GM19467 (cell line): ENCODE results near the gene CCL20.

Experiments used
- ATAC-seq: cut with Tn5 transposase; IDR thresholded peaks from one replicate; pipeline ENCODE4 v1.9.1; 2021; ENCODE audit warnings: mild to moderate bottlenecking, moderate library complexity; ENCODE audit not compliant: unreplicated experiment

CCL20 gene

DNA sequence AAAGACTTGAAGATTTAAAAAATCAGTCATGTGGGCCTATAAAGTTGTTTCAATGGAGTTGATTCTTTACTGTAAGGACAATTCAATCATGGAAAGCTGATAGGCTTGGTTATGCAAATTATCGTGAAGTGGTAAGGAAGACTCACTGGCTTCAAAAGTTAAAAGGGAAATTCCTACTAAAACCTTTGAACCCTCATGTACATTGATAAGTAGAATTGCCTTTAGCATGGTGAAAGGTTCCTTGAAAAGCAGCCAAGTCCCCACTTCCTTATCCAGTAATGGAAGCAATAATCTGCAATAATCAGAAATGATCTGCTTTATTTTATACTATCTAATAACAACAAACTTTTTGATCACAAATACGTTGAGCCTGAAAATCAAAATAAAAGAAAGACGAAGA lies 14.4 kb upstream of the CCL20 start:
- no peak for ATAC-seq

DNA sequence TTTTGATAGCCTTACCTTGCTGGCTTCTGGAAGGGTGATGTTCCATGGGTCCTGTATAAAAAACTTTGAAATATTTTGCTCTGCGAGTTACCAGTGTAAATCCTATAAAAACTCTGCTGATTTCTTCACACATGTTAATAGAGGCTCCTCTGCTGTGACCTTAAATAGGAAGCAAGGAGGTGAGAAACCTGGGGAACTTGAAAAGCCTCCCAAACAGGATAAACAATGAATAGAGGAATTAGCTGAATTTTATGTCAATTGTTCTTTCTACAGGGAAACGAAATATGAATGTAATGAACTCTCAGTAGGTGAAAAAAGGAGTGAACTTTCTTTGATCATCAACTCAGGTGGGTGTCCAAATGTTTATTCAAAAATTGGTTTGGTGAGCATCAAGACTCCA lies 10.8 kb upstream of the CCL20 start:
- ATAC-seq = no peak

DNA sequence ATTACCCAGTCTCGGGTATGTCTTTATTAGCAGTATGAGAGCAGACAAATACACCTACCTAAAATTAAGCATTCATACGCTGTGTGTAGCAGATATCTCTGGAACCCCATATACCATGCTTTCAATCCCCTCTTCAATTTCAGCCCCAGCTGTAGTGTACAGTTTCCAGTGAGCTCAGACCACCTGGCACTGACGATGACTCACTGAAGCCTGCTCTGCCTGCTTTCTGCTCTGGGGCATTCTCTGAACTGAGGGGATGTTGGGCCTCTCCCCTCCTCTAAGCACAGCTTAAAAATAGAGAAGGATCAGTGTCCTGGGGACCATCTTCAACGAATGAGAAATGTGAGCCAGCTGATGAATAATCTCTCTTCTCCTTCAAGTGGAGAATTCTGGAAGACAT lies 8.7 kb upstream of the CCL20 start:
- ATAC-seq = no peak

DNA sequence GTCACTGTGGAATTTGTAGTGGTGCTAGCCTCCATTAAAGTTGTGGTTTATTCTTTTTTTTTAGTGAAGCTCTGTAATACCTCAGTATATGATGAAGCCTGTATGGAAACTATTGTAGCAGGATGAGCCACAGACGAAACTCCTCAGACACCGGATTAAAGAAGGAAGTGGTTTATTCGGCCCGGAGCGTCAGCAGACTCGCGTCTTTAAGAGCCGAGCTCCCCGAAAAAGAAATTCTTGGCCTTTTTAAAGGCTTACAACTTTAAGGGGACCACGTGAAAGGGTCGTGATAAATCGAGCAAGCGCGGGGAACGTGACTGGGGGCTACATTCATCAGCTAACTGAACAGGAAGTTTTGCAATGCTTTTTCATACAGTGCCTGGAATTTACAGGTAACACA lies 8.1 kb upstream of the CCL20 start:
- no peak for ATAC-seq

DNA sequence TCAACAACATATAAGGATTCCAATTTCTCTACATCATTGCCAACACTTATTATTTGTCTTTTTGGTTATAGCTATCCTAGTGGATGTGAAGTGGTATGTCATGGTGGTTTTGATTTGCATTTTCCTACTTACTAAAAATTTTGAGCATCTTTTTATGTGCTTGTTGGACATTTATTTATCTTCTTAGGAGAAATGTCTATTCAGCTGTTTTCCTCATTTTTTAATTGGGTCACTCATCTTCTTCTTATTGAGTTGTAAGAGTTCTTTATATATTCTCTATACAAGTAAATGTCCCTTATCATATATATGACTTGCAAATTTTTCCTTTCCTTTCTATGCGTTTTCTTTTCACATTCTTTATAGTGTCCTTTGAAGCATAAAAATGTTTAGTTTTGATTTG lies 4.7 kb upstream of the CCL20 start:
- no peak for ATAC-seq

DNA sequence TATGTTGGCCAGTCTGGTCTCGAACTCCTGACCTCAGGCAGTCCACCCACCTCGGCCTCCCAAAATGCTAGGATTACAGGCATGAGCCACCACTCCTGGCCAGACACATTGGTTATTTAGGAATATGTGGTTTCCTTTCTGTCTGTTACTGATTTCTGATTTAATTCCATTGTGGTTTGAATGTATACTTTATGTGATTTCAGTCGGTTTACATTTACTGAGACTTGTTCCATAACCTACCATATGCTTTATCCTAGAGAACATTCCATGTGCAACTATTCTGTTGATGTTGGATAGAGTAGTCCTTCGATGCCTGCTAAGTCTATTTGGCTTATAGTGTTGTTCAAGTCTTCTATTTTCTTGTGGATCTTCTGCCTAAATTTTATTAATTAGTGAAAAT lies 1.6 kb upstream of the CCL20 start:
- ATAC-seq = no peak

DNA sequence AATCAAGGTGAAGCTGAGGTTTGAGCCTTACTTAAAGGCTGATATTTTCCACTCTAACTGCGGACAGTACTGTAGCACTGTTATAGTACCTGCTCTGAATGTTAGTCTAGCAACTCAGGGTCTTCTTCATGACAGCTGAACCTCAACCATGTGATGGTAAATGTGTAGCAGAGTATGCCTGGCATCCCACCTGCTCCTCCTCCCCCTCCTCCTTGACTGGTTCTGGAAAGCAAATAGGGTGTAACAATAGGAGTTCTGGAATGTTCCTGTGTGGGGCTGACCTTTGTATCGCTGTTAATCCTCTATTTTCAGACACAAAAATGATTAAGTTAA lies 447 bp upstream of the CCL20 start:
- ATAC-seq = no peak

DNA sequence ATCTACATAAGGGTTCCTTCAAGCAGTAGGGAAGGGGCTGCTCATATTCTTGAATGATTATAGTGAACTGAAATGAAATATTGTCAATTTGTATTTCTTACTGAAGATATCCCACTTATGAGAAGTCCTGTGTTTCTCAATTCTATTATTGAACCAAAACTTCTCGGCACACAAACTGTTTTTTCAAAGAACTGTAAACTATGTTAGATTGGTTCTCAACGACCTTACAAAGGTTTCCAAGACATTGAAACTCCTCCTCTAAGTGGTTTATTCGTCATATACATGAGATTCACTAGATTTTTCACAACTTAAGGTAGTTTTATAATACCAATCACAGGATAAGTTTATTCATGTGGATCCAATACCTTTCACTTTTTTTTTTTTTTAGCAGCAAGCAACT lies 1.4 kb downstream of the CCL20 start:
- no peak for ATAC-seq

DNA sequence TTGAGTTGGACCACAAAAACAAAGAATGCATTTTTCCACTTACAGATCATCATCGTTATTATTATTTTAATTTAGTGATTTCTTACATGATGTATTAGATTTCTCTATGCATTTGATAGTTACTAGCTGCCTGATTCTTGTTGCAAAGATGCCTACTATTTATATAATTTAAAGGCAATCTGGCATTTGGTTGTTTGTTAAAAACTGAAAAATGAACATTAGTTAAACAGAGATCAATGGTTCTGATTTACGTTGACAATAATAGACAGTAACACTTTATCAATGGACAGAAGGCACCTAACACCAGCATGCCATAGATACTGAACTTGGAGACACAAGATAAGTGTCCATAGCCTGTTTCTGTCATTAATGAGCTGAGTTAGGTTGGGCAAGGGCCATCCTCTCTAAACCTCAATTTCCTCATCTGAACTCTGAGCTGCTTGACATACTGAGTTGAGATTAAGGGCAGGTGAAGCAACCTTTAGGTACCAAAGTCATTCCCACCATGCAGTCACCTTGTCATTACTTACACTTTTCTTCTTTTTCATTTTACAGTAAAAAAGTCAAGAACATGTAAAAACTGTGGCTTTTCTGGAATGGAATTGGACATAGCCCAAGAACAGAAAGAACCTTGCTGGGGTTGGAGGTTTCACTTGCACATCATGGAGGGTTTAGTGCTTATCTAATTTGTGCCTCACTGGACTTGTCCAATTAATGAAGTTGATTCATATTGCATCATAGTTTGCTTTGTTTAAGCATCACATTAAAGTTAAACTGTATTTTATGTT lies 3.1 kb downstream of the CCL20 start:
- ATAC-seq = no peak

DNA sequence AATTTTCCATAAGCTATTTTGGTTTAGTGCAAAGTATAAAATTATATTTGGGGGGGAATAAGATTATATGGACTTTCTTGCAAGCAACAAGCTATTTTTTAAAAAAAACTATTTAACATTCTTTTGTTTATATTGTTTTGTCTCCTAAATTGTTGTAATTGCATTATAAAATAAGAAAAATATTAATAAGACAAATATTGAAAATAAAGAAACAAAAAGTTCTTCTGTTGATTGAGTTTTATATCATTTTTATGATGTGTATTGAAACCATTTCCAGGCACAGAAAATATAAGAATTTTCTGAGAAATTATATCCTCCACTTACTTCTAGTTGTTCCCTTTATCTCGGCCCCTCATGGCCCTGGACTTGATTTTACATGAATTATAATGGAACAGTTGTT lies 3.7 kb downstream of the CCL20 start:
- no peak for ATAC-seq

DNA sequence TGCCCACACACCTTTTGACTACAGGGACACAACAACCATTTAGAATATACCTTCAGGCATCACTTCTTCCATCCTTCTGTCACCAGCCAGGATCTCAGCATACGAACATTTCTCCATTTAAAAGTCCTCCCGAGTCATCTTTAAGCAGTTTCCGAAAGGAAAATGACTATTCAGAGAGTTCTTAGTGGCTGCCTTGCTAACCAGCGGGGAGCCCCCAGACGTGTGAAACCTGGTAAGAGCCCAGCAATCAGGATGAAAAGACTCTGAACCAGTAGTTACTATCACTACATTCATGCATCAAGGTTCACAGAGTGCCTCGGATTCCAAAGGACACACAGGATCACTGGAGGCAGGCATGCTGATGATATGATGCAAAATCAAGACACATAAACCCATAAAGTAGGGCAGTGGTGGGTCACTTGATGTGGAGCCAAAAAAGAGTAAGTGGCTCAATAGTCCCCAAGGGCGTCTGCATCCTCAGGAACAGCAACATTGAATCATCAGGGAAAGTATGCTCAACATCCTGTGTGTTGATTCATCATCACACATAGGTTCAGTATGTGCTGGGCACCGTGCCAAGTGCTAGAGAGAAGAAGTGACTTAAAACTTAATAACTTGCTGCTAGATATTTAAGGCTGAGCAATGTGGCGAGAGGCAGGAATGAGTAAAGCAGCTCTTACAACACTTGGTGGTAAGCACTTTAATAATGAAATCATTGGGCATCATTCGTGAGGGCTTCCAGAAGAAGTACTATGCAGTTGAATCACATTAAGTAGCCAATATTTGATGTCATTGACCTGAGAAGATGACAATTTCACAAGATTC lies 4.4 kb downstream of the CCL20 start:
- no peak for ATAC-seq

DNA sequence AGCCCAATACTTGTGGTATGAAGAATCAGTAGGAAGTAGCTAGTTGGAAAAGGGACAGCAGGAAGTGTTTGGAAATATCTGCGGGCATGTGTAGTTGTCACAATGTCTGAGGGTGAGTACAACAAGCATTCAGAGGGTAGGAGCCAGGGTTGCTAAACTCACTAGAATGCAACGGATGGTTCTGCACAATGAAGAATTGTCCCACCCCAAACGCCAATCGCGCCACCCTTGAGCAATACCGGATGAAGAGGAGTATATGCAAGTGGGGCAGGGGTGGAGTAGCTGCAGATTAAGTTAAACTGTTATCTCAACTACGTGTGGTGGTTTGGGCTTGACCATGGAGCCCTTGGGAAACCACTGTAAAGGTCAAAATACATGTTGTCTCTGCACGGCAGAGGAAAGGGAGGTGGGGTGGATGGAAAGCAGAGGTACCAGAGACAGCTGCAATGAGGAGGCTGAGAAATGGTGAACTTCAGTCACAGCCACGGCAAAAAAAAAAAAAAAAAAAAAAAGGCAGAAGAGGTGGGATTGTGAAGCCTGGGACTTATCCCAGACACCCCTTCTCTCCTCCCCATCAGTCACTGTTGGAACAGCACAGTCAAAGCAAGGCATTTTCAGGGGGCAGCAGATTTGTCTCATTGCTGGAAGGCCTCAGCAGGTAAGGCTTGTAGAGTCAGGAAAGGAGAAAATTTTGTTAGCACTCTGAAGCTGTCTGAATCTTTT lies 5.2 kb downstream of the CCL20 start:
- no peak for ATAC-seq

DNA sequence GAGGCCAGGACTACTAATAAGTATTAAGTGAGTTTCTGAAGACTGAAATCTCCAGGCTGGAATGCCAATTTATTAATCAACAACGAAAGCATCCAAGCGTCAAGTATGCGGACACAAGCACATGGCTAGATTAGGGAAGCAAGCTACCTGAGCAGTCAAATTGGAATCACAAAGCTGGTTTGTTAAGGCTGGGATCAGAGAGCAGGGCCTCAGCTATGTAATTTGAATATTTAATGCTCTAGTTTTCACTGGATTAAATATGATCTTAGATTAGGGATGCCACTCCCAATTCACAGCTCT lies 5.7 kb downstream of the CCL20 start:
- ATAC-seq = no peak

DNA sequence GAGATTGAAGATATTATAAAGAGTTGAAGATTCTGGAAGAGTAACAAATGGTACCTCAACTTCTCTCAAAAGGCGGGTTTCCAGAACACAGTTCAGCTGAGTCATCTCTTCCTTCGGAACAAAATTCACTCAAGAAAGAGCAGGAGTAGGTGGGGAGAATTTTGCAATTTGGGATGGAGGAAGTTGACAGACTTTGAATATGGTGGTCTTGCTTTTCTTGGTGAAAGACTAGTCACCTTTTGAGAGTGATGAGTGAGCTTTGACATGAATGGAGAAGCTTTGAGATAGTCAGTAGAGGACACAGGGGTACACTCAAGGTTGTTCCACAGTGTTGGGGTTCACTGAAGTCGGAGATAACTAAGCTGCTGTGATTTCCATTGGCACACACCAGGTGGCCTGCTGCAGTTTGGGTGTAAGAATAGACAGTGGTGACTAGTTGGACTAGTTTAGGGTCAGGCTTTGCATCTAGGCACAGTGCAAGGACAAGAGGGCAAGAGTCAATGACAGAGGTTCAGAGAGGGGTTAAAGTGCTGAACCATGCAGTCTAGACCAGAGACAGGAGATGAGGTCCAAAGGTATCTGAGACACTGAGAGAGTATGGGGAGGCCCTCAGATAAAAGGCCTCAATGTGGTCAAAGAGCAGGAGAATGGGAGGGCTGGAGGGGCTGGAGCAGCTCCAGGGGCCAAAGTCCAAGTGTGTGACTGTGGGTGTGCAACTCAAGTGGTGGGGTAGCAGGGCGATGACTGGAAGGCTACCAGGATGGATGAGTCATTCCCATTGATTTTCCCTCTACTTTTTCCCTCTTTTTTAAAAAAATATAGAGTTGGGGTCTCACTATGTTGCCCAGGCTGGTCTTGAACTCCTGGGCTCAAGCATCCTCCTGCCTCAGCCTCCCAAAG lies 7.7 kb downstream of the CCL20 start:
- no peak for ATAC-seq

DNA sequence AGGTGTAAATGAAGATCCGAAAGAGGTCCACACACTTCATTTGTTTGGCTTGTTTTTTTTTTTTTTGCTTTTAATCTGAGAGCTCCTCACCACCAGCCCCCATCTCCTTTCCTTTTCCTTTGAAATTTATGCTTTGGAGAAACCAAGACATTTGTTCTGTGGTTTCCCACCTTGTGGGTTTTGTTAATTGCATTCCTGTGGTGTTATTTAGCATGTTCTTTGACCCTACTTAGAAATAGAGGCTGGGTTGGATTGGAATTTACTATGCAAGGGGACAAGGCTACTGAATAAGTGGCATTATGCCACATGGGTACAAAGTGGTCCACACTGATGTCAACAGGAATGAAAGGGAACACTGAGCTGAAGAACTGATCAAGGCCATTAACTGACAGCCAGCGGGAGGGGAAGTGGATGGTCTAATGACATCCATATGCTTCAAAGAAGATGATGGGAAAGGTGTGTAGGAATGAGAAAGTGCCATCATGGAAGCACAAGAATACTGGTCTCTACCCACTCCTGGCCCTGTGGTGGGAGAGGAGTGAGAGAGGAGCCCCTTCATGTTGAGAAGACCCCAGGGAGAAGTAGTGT lies 8.9 kb downstream of the CCL20 start:
- ATAC-seq = no peak

DNA sequence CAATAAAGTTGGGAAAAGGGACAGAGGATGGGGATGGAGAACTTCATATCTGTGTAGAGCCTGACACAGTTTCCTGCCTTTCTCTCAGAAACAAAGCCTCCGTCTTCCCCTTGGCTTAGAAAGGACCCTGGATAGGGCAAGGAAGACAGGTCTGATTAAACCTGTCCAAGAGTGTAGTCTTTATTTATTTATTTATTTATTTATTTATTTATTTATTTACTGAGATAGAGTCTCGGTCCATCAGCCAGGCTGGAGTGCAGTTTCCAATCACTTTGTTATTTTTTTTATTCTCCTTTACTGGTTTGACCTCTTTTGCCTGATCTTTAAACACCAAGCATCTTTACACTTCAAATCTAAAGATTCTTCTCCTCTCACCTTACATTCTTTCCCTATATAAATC lies 10.3 kb downstream of the CCL20 start:
- ATAC-seq = no peak

DNA sequence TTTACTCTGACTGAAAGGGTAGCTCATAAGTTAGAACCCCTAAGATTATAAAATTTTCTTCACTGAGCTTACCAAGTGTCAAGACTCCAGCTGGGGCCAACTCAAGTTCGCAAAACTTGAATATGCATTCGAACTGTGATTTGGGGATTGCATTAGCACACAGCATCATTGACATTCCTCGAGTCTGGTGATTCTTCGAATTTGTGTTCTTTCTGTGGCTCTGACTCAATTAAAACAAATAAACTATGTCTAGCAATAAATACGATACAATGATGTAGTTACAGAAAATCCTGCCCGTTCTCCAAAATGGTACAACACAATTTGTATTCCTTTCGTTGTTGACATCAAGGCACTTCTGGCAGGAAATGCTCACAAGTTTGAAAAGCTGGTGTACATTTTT lies 11.1 kb downstream of the CCL20 start:
- no peak for ATAC-seq

DNA sequence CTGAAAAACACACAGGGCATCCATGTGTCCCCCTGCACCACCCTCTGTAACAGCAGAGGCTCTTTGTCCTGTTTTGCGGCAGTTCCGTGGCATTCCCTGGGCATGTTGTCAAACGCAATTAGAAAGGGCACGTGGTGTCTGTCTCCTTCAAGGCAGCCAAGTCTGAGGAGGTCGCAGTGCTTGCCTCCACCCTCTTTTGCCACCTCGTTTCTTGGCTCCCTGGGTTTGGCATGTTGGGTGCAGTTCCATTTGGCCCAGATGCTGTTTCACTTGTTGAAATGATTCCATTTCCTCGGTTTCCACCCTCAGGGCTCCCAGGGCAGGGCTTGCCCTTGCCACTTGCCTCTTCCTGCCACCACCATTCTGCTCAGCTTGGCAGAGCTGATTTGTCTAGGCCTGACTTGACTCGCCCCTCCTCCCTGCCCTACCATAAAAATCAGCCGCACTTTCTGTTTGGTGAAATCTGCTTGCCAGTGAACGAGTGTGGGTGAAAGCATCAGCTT lies 12.4 kb downstream of the CCL20 start:
- ATAC-seq = no peak

DNA sequence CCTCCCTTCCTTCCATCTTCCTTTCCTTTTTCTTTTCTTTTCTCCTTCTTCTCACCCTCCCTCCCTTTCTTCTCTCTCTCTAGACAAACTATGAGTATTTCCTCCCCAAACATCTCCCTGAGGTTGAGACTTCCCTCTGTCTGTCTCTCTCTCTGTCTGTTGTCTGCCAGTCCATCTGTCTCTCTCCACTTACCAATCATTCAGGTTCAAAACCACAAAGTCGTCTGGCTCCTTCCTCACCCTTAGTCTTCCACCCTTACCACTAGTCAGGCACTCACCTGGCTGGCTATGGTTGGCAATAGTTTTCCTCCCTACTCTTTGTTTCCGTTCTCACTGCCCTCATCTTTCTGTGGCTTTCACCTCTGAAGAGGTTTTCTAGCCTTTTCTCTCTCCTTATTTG lies 12.9 kb downstream of the CCL20 start:
- no peak for ATAC-seq

DNA sequence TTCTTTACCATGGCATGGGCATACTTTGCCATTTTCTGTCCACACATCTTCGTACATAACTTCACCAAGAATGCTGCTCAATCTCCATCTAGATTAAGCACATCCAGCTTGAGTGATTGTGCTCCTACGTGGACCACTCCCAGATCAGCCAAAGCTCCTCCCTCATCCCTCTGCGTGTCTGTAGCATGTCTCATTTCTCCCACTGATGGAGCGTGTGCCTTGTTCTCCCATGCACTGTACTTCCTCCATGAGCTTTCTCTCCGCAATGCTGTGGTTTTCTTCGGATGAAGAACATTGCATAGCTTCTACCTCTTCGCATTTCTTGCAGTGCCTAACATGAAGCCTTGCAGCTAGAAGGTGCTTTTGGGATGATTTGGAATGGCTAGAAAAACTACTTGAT lies 13.5 kb downstream of the CCL20 start:
- no peak for ATAC-seq

DNA sequence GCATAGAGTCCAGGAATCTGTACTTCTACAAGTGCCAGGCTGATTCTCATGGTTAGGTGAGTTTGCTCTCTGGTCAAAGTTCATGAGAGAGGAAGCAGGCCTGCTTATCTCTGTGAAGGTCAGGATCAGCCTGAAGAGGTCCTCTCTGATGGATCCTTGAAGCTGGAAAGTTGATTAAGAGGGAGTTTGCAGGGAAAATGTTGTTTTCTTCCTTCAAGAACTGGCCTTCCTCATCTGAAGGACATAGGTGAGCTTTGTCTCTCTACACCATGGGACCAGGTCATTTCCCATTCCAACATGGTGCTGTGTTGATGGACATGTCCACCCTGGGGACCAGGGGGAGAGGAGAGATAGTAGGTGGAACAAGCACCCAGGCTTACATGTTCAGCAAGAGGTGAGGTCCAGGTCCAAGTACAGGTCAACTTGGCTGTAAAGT lies 14.9 kb downstream of the CCL20 start:
- no peak for ATAC-seq
